Heart right ventricle (tissue), 16 donors: ENCODE data around the gene PCBP1. TPM values are rescaled to one million over a fixed set of nuclear protein-coding genes. Genes with fewer than 3 reads are reported as not detected.

Source experiments
- ATAC-seq, 8 donors: fragments of 200-7000 bp; cut with Tn5 transposase; one replicate each; pipeline ENCODE4 v1.9.1; 2020; ENCODE audit warnings: mild to moderate bottlenecking in 8 of 8, moderate library complexity in 8 of 8, moderate number of reproducible peaks in 1 of 8
- DNase-seq, 2 donors: peaks; one replicate each; pipeline ENCODE4 v3.0.0-alpha.2; 2020
- H3K27ac ChIP-seq, 10 donors: fragments of 200-600 bp; sonication (generic) in 2 of 10; one replicate each; pipeline versions ENCODE4 v1.5.0 to v1.8.0; 2020 to 2022; ENCODE audit warnings: mild to moderate bottlenecking in 3 of 10
- H3K27me3 ChIP-seq, 7 donors: fragments of 200-600 bp; one replicate each; pipeline ENCODE4 v1.8.0; 2021 to 2022; ENCODE audit warnings: mild to moderate bottlenecking in 2 of 7
- H3K36me3 ChIP-seq, 9 donors: fragments of 200-600 bp; sonication (generic) in 1 of 9; one replicate each; pipeline versions ENCODE4 v1.5.0 to v1.8.0; 2020 to 2022; ENCODE audit warnings: mild to moderate bottlenecking in 2 of 9
- H3K4me1 ChIP-seq, 9 donors: fragments of 200-600 bp; sonication (generic) in 1 of 9; one replicate each; pipeline versions ENCODE4 v1.5.0 to v1.8.0; 2020 to 2022; ENCODE audit warnings: mild to moderate bottlenecking in 4 of 9
- H3K4me3 ChIP-seq, 10 donors: fragments of 200-600 bp; sonication (generic) in 2 of 10; one replicate each; pipeline versions ENCODE4 v1.5.0 to v1.8.0; 2020 to 2022; ENCODE audit warnings: mild to moderate bottlenecking in 7 of 10, moderate library complexity in 2 of 10
- H3K9me3 ChIP-seq, 11 donors: fragments of 200-600 bp in 10 of 11; sonication (generic) in 2 of 11; one replicate each; pipeline versions ENCODE4 v1.5.0 to v1.8.0; 2013 to 2022; ENCODE audit warnings: mild to moderate bottlenecking in 2 of 11, control low read depth in 1 of 11, moderate library complexity in 1 of 11
- CTCF ChIP-seq, 9 donors: fragments of 200-600 bp; sonication (generic) in 2 of 9; IDR thresholded peaks; one replicate each; pipeline versions ENCODE4 v1.5.0 to v1.8.0; 2021 to 2022; ENCODE audit warnings: antibody characterized with exemption in 9 of 9, mild to moderate bottlenecking in 5 of 9, moderate library complexity in 1 of 9
- WGBS, 2 donors: extraction: QIAGEN DNeasy Blood & Tissue Kit; methylation state at CpG; one replicate each; pipeline ENCODE4 v1.1.7; 2013; ENCODE audit warnings: inconsistent platforms in 1 of 2; 5-methylcytosine and 5-hydroxymethylcytosine counted together
- intact Hi-C, 10 donors: fragments of 100-400 bp; cut with DNase I; formaldehyde crosslinking; loops; one replicate each; pipeline versions ENCODE4 v1.11.1 to v1.14.2; 2022
- polyA plus RNA-seq, 2 donors: library from polyadenylated mRNA; stranded (reverse); fragments of 200-250 nt; gene quantifications; one replicate each; pipeline ENCODE4 v1.2.3, GENCODE V29; 2013
- total RNA-seq, 10 donors: library from RNA; stranded (reverse); fragmentation: NEBNext Ultra II Directional in 3 of 10; extraction: Animal tissue kit (Norgen Biotek cat#: 25700) in 3 of 10; gene quantifications; one replicate each; pipeline versions ENCODE4 v1.2.1 to v1.2.4, GENCODE V29; 2021 to 2023
- donor health status: Arrhythmogenic right ventricular cardiomyopathy.
- donor health status: ischemic (EF 13 %, LVEDD 7.1; RV severe dilation, severe dysfunction).
- donor health status: healthy with polysubstance abuse.
- donor health status: DM: no; HTN: yes; CAD: no.
- donor health status: DM: no; HTN: no; CAD: no.
- donor health status: ischemic (EF 25% LVEDD 6.9; RV normal size, moderate dysfunction).
- donor health status: ischemic (EF 25% LVEDD 5.7; RV mildly dilated, moderate dysfunction).
- donor health status: healthy.
- donor health status: DM: yes; HTN: yes; CAD: no.
- donor health status: Ischemic cardiomyopathy.
- donor health status: ischemic (EF 35%, LVEDD 5.7; RV mildly dilated, moderate dysfunction).
- donor health status: nonischemic (EF 11% LVEDD 7.7; RV severe dilation, severe dysfunction).
- donor health status: DM: yes; HTN: yes; CAD: no.
- donor health status: PGD.
- donor health status: ischemic (EF 29% LVEDD 5.4; RV normal size, mild dysfunction).
- donor health status: nonischemic (EF 23%, LVEDD 6.1; RV moderate dilation, normal function).

PCBP1 gene
- total and polyA plus RNA-seq, 12 donors = 197 to 288 (median 224) TPM

DNA sequence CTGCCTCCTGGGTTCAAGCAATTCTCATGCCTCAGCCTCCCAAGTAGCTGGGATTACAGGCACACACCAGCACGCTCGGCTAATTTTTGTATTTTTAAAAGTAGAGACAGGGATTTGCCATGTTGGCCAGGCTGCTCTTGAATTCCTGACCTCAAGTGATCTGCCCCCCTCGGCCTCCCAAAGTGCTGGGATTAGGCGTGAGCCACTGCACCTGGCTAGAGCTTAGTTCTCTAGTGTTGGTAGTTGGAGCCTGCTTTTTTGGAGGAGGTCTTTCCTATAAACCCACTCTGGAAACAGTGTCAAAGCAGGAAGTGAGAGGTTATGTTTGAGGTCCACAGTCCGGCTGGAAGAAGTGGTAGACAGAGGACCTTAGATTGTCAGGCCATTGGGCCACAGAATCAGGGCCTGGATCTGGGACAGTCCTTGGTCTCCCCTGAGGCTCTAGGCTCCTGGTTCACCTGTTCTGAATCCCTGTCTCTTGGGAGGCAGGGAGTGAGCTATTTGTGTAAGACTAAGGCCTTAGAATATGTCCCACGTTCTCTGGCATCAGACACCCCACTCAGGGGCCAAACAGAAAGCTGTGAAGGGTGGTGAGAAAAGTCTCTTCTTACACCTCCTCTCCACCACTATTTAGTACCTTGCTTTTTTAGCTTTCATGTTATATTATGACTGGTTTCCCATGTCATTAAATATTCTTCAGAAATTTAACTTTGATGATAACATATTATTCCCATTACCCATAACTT lies 34.5 kb downstream of the PCBP1 start:
- Histone ChIP-seq H3K4me3 (no peak overlapping the region), H3K36me3 (no peaks in the 10 kb centered on the region), H3K4me1 (peaks cover 15 to 73% (median 41%) of the 10 kb centered on the region in 9 donors), H3K27me3 (no peaks in the 10 kb centered on the region), H3K9me3 (no peaks in the 10 kb centered on the region), H3K27ac (peak overlapping the region in 9 of 10 donors; percentile 11 to 100 (median 37))
- no peak for DNase-seq
- intact Hi-C loops = loop anchor here in 5 of 10 donors (2.0 to 5.0 kb wide), 3 partner anchors 33 to 35 kb away; partner anchors contain the start of gene PCBP1 (in 4 of the 5)
- ATAC-seq = no peak
- no peak for TF ChIP-seq CTCF (IDR thresholded peaks at IDR 0.05)
- WGBS, 2 donors = 58% methylated on average over 6 of the region's 6 CpGs

DNA sequence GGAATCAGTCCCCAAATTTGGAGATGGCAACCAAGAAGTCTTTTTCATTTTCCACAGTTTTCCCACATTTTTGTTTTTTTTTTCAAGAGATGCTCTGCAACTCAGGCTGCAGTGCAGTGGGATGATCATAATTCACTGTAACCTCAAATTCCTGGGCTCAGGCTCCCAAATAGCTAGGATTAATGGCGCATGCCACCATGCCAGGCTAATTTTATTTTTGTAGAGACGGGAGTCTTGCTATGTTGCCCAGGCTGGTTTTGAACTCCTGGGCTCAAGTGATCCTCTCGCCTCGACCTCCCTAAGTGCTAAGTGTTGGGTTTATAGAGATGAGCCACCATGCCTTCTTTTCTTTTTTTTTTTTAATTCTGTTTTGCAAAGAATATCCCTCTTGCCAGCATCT lies 35.2 kb downstream of the PCBP1 start:
- intact Hi-C loops = loop anchor here in 5 of 10 donors (2.0 to 5.0 kb wide), 3 partner anchors 34 to 36 kb away; partner anchors contain the start of gene PCBP1 (in 4 of the 5)
- H3K27ac ChIP-seq = peak overlapping the region in 6 of 10 donors; percentile 99 to 100 (median 99)
- H3K9me3 ChIP-seq = no peaks in the 10 kb centered on the region
- WGBS, 2 donors = 92 to 93% methylated on average over 4 of the region's 4 CpGs
- H3K36me3 ChIP-seq = no peaks in the 10 kb centered on the region
- peaks cover 13 to 72% (median 41%) of the 10 kb centered on the region in 9 donors for H3K4me1 ChIP-seq
- H3K27me3 ChIP-seq = no peaks in the 10 kb centered on the region
- DNase-seq (no peak), ATAC-seq (no peak)
- no peak overlapping the region for H3K4me3 ChIP-seq
- no peak for TF ChIP-seq CTCF (IDR thresholded peaks at IDR 0.05)

GRCh38 chr2:70123051-70123828 lies 36.0 kb downstream of the PCBP1 start:
- Histone ChIP-seq H3K27ac (peak overlapping the region; percentile 92 to 100 (median 99)), H3K4me1 (peaks cover 13 to 72% (median 48%) of the 10 kb centered on the region in 9 donors), H3K9me3 (no peaks in the 10 kb centered on the region), H3K27me3 (no peaks in the 10 kb centered on the region), H3K36me3 (no peaks in the 10 kb centered on the region), H3K4me3 (peak overlapping the region in 8 of 10 donors; percentile 45 to 82 (median 68))
- TF ChIP-seq CTCF (IDR thresholded peaks at IDR 0.05) = no peak
- intact Hi-C loops = loop anchor here in 5 of 10 donors (2.0 to 5.0 kb wide), 3 partner anchors 34 to 36 kb away; partner anchors contain the start of gene PCBP1 (in 4 of the 5)
- WGBS, 2 donors = 48 to 49% methylated on average over 20 of the region's 20 CpGs
- peak; percentile 47 to 64 (median 58) for ATAC-seq
- DNase-seq = peak; percentile 45 to 73

- Histone ChIP-seq H3K9me3 (no peaks in the 10 kb centered on the region), H3K4me1 (peaks cover 13 to 71% (median 47%) of the 10 kb centered on the region in 9 donors), H3K27ac (peak overlapping the region; percentile 92 to 100 (median 99)), H3K27me3 (no peaks in the 10 kb centered on the region), H3K4me3 (peak overlapping the region; percentile 33 to 82 (median 66)), H3K36me3 (no peaks in the 10 kb centered on the region)
- DNase-seq (no peak), ATAC-seq (peak in 1 of 8 donors; percentile 7)
- 20 to 24% methylated on average over 11 of the region's 11 CpGs for WGBS, 2 donors
- intact Hi-C loops = loop anchor here in 8 of 10 donors (1.0 to 5.0 kb wide), 5 partner anchors 19 to 37 kb away; partner anchors contain the start of gene PCBP1 (in 6 of the 8)
- no peak for TF ChIP-seq CTCF (IDR thresholded peaks at IDR 0.05)
Measured at GRCh38 chr2:70123829-70124116, 36.5 kb downstream of the PCBP1 start.
